SK-N-SH (cell line): ENCODE results near the gene MPEG1. TPM values are rescaled to one million over a fixed set of nuclear protein-coding genes. Genes with fewer than 3 reads are reported as not detected.

ENCODE experiments used
- CTCF ChIA-PET: fragments of 300-600, 350-600 bp; formaldehyde crosslinking; extraction: SDS; loops from one replicate; lab custom pipeline; 2021; lab: Yijun Ruan, JAX
- POLR2A ChIA-PET: fragments of 350-600 bp; sonication (Branson Sonifier 250); formaldehyde crosslinking; extraction: SDS; loops from one replicate; lab custom pipeline; 2020; ENCODE audit warnings: antibody characterized with exemption, inconsistent platforms; lab: Yijun Ruan, JAX
- DNase-seq: peaks from one replicate; pipeline ENCODE4 v3.0.0; 2012
- H2AFZ ChIP-seq: fragments of 200-600 bp; sonication (generic); 2 replicates; pipeline ENCODE4 v1.8.1; 2016; ENCODE audit warnings: antibody characterized with exemption, mild to moderate bottlenecking, low read depth
- H3F3A ChIP-seq: fragments of 200-600 bp; sonication (generic); replicated peaks from 2 replicates; pipeline ENCODE3; 2016; ENCODE audit warnings: antibody characterized with exemption, mild to moderate bottlenecking; ENCODE audit not compliant: insufficient read depth
- H3K27ac ChIP-seq, 2 experiments: fragments of 200-500 bp in 1 of 2; fragments of 200-600 bp in 1 of 2; sonication (Bioruptor generic) in 1 of 2; sonication (generic), shearing (Covaris generic) in 1 of 2; 2 replicates each; pipeline versions ENCODE4 v1.5.1 to v1.6.1; 2014 to 2016; ENCODE audit warnings: low read depth in 2 of 2, inconsistent platforms in 1 of 2, low read length in 1 of 2, mild to moderate bottlenecking in 1 of 2, mixed read lengths in 1 of 2
- H3K27me3 ChIP-seq: fragments of 200-600 bp; sonication (generic), shearing (Covaris generic); 2 replicates; pipeline ENCODE4 v1.6.1; 2016; ENCODE audit warnings: mixed run types; ENCODE audit not compliant: insufficient read depth
- H3K36me3 ChIP-seq, 2 experiments: fragments of 200-500 bp in 1 of 2; fragments of 200-600 bp in 1 of 2; sonication (Bioruptor generic) in 1 of 2; sonication (generic) in 1 of 2; replicated peaks in 1 of 2; 2 replicates each; pipeline versions ENCODE3 to v1.5.1; 2014 to 2016; ENCODE audit warnings: low read length in 1 of 2, mild to moderate bottlenecking in 1 of 2; ENCODE audit not compliant: insufficient read depth in 2 of 2, control insufficient read depth in 1 of 2
- H3K4me1 ChIP-seq, 2 experiments: fragments of 200-500 bp in 1 of 2; fragments of 200-600 bp in 1 of 2; sonication (Bioruptor generic) in 1 of 2; sonication (generic), shearing (Covaris generic) in 1 of 2; 2 replicates each; pipeline versions ENCODE4 v1.5.1 to v1.6.1; 2014 to 2016; ENCODE audit warnings: low read depth in 1 of 2, low read length in 1 of 2, mixed run types in 1 of 2; ENCODE audit not compliant: insufficient read depth in 2 of 2, control insufficient read depth in 1 of 2
- H3K4me2 ChIP-seq: fragments of 200-600 bp; sonication (generic), shearing (Covaris generic); 2 replicates; pipeline ENCODE4 v1.6.1; 2017; ENCODE audit warnings: mixed run types
- H3K4me3 ChIP-seq, 2 experiments: fragments of 200-500 bp in 1 of 2; fragments of 200-600 bp in 1 of 2; sonication (Bioruptor generic) in 1 of 2; sonication (generic), shearing (Covaris generic) in 1 of 2; 2 replicates each; pipeline versions ENCODE4 v1.5.1 to v1.8.1; 2014 to 2016; ENCODE audit warnings: low read depth in 2 of 2, inconsistent platforms in 1 of 2, low read length in 1 of 2, mild to moderate bottlenecking in 1 of 2, mixed read lengths in 1 of 2, moderate library complexity in 1 of 2
- H3K79me2 ChIP-seq: fragments of 200-600 bp; sonication (generic); 2 replicates; pipeline ENCODE4 v1.8.1; 2017; ENCODE audit warnings: mild to moderate bottlenecking; ENCODE audit not compliant: insufficient read depth
- H3K9ac ChIP-seq: fragments of 200-600 bp; sonication (generic); 2 replicates; pipeline ENCODE4 v1.6.1; 2017; ENCODE audit warnings: mixed run types
- H3K9me2 ChIP-seq: fragments of 200-600 bp; sonication (generic); 2 replicates; pipeline ENCODE4 v1.6.1; 2017; ENCODE audit warnings: mixed run types
- H3K9me3 ChIP-seq: fragments of 200-600 bp; sonication (generic); 2 replicates; pipeline ENCODE4 v1.6.1; 2017; ENCODE audit warnings: mixed run types, mild to moderate bottlenecking, moderate library complexity
- H4K20me1 ChIP-seq: fragments of 200-600 bp; sonication (generic); 2 replicates; pipeline ENCODE4 v1.6.1; 2017; ENCODE audit warnings: mild to moderate bottlenecking, mixed run types; ENCODE audit not compliant: insufficient read depth
- EP300 ChIP-seq, 2 experiments: IDR thresholded peaks; 2 replicates each; pipeline versions ENCODE4 v1.4.0 to v1.6.1; 2012; ENCODE audit warnings: borderline replicate concordance in 1 of 2, low read depth in 1 of 2, low read length in 1 of 2
- GABPA ChIP-seq: IDR thresholded peaks from 2 replicates; pipeline ENCODE4 v1.4.0; 2012; ENCODE audit warnings: low read depth, mild to moderate bottlenecking
- NFIC ChIP-seq: IDR thresholded peaks from 2 replicates; pipeline ENCODE4 v1.4.0; 2012; ENCODE audit warnings: borderline replicate concordance
- RFX5 ChIP-seq: IDR thresholded peaks from 2 replicates; pipeline ENCODE4 v1.6.1; 2012; ENCODE audit warnings: mild to moderate bottlenecking, improper control_type of control experiment, low read length
- SIN3A ChIP-seq: IDR thresholded peaks from 2 replicates; pipeline ENCODE4 v1.6.1; 2012; ENCODE audit warnings: low read depth, mild to moderate bottlenecking, low read length, moderate library complexity, borderline replicate concordance
- TCF12 ChIP-seq: IDR thresholded peaks from 2 replicates; pipeline ENCODE4 v1.4.0; 2012
- WGBS: methylation state at CpG from one replicate; pipeline ENCODE4 v1.1.6; 2017; ENCODE audit warnings: low lambda C conversion rate; 5-methylcytosine and 5-hydroxymethylcytosine counted together
- polyA plus RNA-seq, 3 experiments: library from polyadenylated mRNA; depleted of rRNA; stranded (reverse); fragments of >200 nt; gene quantifications; 2 replicates each; pipeline ENCODE4 v1.2.3, GENCODE V29; 2012
- small RNA-seq, 7 experiments: library from RNA; depleted of rRNA; stranded (forward); fragments of <200 nt; gene quantifications; one replicate each; pipeline ENCODE3, GENCODE V24; 2012
- TF ChIP-seq, protein P1 (sequence below): fragments of 200-600 bp; sonication (generic); IDR thresholded peaks from 2 replicates; pipeline ENCODE4 v1.6.1; 2017; ENCODE audit warnings: antibody characterized with exemption, mild to moderate bottlenecking, moderate library complexity
- TF ChIP-seq, protein P2 (sequence below): IDR thresholded peaks from 2 replicates; pipeline ENCODE4 v1.6.1; 2012; ENCODE audit warnings: mild to moderate bottlenecking, low read depth, low read length, moderate library complexity
- TF ChIP-seq, protein P3 (sequence below): IDR thresholded peaks from 2 replicates; pipeline ENCODE4 v1.4.0; 2012; ENCODE audit warnings: low read depth, borderline replicate concordance

The MPEG1 gene
- polyA plus RNA-seq, 1 of the 3 experiments (the other 2 are of a cell fraction), result not detected

DNA sequence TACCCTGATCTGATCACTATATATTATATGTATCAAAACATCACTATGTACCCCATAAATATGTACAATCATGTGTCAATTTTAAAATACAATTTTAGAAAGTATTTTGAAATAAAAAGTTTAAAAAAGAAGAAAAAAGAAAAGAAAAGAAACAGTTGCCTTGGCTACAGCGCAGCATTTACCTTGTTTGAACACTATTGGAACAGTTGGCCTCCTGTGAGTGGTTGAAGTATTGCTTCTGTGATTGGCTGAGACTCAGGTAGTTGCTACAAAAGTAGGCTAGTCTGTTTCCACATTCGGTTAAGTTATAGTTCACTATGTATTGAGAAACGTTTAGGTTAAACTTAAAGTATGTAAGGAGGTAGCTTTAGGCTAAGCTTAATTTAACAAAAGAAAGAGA, 48.7 kb downstream of the MPEG1 start:
- ChIA-PET CTCF (interaction anchor here (6.0 kb wide), 1 partner anchor 28 kb away, joined by 26 read pairs; no protein-coding TSS in a partner anchor), POLR2A (no interaction called here)
- Histone ChIP-seq H3K27me3 (peaks cover 20% of the 10 kb centered on the region; the same call in 1 of the 2 replicates), H3K9me2 (no peaks in the 10 kb centered on the region), H3K36me3 (no peaks in the 10 kb centered on the region), H3K27ac (no peak overlapping the region), H3F3A (no peaks in the 10 kb centered on the region), H3K4me2 (no peak overlapping the region), H3K79me2 (no peaks in the 10 kb centered on the region), H2AFZ (no peak overlapping the region), H3K9me3 (no peaks in the 10 kb centered on the region), H3K4me3 (no peak overlapping the region), H3K4me1 (no peaks in the 10 kb centered on the region), H4K20me1 (no peaks in the 10 kb centered on the region), H3K9ac (no peak overlapping the region)
- WGBS, result 20% methylated on average over 3 of the region's 3 CpGs
- TF ChIP-seq, protein P1, sequence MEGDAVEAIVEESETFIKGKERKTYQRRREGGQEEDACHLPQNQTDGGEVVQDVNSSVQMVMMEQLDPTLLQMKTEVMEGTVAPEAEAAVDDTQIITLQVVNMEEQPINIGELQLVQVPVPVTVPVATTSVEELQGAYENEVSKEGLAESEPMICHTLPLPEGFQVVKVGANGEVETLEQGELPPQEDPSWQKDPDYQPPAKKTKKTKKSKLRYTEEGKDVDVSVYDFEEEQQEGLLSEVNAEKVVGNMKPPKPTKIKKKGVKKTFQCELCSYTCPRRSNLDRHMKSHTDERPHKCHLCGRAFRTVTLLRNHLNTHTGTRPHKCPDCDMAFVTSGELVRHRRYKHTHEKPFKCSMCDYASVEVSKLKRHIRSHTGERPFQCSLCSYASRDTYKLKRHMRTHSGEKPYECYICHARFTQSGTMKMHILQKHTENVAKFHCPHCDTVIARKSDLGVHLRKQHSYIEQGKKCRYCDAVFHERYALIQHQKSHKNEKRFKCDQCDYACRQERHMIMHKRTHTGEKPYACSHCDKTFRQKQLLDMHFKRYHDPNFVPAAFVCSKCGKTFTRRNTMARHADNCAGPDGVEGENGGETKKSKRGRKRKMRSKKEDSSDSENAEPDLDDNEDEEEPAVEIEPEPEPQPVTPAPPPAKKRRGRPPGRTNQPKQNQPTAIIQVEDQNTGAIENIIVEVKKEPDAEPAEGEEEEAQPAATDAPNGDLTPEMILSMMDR, result no peak
- no peak for TF ChIP-seq EP300 (IDR thresholded peaks at IDR 0.05; ENCODE audit: borderline replicate concordance in 1 of 2, low read depth in 1 of 2, low read length in 1 of 2)
- TF ChIP-seq NFIC, result no peak
- TF ChIP-seq TCF12, result no peak
- TF ChIP-seq GABPA, result no peak
- TF ChIP-seq, protein P2, sequence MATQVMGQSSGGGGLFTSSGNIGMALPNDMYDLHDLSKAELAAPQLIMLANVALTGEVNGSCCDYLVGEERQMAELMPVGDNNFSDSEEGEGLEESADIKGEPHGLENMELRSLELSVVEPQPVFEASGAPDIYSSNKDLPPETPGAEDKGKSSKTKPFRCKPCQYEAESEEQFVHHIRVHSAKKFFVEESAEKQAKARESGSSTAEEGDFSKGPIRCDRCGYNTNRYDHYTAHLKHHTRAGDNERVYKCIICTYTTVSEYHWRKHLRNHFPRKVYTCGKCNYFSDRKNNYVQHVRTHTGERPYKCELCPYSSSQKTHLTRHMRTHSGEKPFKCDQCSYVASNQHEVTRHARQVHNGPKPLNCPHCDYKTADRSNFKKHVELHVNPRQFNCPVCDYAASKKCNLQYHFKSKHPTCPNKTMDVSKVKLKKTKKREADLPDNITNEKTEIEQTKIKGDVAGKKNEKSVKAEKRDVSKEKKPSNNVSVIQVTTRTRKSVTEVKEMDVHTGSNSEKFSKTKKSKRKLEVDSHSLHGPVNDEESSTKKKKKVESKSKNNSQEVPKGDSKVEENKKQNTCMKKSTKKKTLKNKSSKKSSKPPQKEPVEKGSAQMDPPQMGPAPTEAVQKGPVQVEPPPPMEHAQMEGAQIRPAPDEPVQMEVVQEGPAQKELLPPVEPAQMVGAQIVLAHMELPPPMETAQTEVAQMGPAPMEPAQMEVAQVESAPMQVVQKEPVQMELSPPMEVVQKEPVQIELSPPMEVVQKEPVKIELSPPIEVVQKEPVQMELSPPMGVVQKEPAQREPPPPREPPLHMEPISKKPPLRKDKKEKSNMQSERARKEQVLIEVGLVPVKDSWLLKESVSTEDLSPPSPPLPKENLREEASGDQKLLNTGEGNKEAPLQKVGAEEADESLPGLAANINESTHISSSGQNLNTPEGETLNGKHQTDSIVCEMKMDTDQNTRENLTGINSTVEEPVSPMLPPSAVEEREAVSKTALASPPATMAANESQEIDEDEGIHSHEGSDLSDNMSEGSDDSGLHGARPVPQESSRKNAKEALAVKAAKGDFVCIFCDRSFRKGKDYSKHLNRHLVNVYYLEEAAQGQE, result no peak
- no peak for TF ChIP-seq SIN3A
- TF ChIP-seq, protein P3, sequence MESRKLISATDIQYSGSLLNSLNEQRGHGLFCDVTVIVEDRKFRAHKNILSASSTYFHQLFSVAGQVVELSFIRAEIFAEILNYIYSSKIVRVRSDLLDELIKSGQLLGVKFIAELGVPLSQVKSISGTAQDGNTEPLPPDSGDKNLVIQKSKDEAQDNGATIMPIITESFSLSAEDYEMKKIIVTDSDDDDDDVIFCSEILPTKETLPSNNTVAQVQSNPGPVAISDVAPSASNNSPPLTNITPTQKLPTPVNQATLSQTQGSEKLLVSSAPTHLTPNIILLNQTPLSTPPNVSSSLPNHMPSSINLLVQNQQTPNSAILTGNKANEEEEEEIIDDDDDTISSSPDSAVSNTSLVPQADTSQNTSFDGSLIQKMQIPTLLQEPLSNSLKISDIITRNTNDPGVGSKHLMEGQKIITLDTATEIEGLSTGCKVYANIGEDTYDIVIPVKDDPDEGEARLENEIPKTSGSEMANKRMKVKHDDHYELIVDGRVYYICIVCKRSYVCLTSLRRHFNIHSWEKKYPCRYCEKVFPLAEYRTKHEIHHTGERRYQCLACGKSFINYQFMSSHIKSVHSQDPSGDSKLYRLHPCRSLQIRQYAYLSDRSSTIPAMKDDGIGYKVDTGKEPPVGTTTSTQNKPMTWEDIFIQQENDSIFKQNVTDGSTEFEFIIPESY, result no peak
- no peak for TF ChIP-seq RFX5
- DNase-seq, result no peak

Small RNA genes within 50 kb of the gene (small RNA-seq; reads per million reads assigned to genes)
- gene RN7SL42P, result 0 reads per million in 7 experiments

Other genes with a start within 250 kb of the MPEG1 start
- gene GLYATL1B, start 126.6 kb downstream of the MPEG1 start, polyA plus RNA-seq (2012; rRNA removed), result not detected in 2 replicates
- 0.94 and 1.0 TPM in 2 replicates for gene FAM111B, start 105.7 kb downstream of the MPEG1 start, polyA plus RNA-seq (2012; rRNA removed)
- 5.9 and 8.7 TPM in 2 replicates for gene FAM111A, start 70.1 kb downstream of the MPEG1 start, polyA plus RNA-seq (2012; rRNA removed)
- gene DTX4, start 40.8 kb downstream of the MPEG1 start, polyA plus RNA-seq (2012; rRNA removed), result 0.02 and 0.05 TPM in 2 replicates
- not detected in 2 replicates for gene OR5AN1, start 146.0 kb upstream of the MPEG1 start, polyA plus RNA-seq (2012; rRNA removed)
- gene OR5A2, start 213.5 kb upstream of the MPEG1 start, polyA plus RNA-seq (2012; rRNA removed), result not detected in 2 replicates
- gene OR5A1, start 223.5 kb upstream of the MPEG1 start, polyA plus RNA-seq (2012; rRNA removed), result not detected in 2 replicates
- gene OR4D6, start 244.0 kb upstream of the MPEG1 start, polyA plus RNA-seq (2012; rRNA removed), result not detected in 2 replicates